Measurements from ENCODE around the gene NUMBL. TPM values are rescaled to one million over a fixed set of nuclear protein-coding genes. Genes with fewer than 3 reads are reported as not detected.

NUMBL gene
- total and polyA plus RNA-seq, 9 of the 15 experiments (the other 6 are each of a cell fraction or from before 2014, with no cell fraction given), result 0.39 to 38.6 (median 6.6) TPM

- TF ChIP-seq CBX1 (IDR thresholded peaks at IDR 0.05; ENCODE audit: low read depth) (no peak), HNRNPH1 (optimal IDR thresholded peaks at IDR 0.05; ENCODE audit: low read depth, low read length) (no peak), BRD9 (IDR thresholded peaks at IDR 0.05; ENCODE audit: low read depth, partially characterized antibody) (no peak), SRF (CRISPR knock-in tag; IDR thresholded peaks at IDR 0.05) (peak in 1 of 2 experiments; percentile 60; a peak in 1 of 4 replicates), THRA (IDR thresholded peaks at IDR 0.05) (no peak), ZNF695 (CRISPR knock-in tag; IDR thresholded peaks at IDR 0.05) (no peak), SRSF3 (IDR thresholded peaks at IDR 0.05; ENCODE audit: insufficient read depth, low read length) (no peak), PHB (CRISPR knock-in tag; IDR thresholded peaks at IDR 0.05) (no peak), ZNF23 (CRISPR knock-in tag; IDR thresholded peaks at IDR 0.05) (no peak), ZNF408 (CRISPR knock-in tag; IDR thresholded peaks at IDR 0.05; ENCODE audit: low read depth) (no peak), RFX7 (CRISPR knock-in tag; IDR thresholded peaks at IDR 0.05) (no peak), PHTF2 (CRISPR knock-in tag; IDR thresholded peaks at IDR 0.05) (no peak)
- TF ChIP-seq, protein P1, sequence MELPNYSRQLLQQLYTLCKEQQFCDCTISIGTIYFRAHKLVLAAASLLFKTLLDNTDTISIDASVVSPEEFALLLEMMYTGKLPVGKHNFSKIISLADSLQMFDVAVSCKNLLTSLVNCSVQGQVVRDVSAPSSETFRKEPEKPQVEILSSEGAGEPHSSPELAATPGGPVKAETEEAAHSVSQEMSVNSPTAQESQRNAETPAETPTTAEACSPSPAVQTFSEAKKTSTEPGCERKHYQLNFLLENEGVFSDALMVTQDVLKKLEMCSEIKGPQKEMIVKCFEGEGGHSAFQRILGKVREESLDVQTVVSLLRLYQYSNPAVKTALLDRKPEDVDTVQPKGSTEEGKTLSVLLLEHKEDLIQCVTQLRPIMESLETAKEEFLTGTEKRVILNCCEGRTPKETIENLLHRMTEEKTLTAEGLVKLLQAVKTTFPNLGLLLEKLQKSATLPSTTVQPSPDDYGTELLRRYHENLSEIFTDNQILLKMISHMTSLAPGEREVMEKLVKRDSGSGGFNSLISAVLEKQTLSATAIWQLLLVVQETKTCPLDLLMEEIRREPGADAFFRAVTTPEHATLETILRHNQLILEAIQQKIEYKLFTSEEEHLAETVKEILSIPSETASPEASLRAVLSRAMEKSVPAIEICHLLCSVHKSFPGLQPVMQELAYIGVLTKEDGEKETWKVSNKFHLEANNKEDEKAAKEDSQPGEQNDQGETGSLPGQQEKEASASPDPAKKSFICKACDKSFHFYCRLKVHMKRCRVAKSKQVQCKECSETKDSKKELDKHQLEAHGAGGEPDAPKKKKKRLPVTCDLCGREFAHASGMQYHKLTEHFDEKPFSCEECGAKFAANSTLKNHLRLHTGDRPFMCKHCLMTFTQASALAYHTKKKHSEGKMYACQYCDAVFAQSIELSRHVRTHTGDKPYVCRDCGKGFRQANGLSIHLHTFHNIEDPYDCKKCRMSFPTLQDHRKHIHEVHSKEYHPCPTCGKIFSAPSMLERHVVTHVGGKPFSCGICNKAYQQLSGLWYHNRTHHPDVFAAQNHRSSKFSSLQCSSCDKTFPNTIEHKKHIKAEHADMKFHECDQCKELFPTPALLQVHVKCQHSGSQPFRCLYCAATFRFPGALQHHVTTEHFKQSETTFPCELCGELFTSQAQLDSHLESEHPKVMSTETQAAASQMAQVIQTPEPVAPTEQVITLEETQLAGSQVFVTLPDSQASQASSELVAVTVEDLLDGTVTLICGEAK (IDR thresholded peaks at IDR 0.05), result peak; percentile 83
- TF ChIP-seq, protein P1 (CRISPR knock-in tag; IDR thresholded peaks at IDR 0.05), result no peak
- TF ChIP-seq, protein P2, sequence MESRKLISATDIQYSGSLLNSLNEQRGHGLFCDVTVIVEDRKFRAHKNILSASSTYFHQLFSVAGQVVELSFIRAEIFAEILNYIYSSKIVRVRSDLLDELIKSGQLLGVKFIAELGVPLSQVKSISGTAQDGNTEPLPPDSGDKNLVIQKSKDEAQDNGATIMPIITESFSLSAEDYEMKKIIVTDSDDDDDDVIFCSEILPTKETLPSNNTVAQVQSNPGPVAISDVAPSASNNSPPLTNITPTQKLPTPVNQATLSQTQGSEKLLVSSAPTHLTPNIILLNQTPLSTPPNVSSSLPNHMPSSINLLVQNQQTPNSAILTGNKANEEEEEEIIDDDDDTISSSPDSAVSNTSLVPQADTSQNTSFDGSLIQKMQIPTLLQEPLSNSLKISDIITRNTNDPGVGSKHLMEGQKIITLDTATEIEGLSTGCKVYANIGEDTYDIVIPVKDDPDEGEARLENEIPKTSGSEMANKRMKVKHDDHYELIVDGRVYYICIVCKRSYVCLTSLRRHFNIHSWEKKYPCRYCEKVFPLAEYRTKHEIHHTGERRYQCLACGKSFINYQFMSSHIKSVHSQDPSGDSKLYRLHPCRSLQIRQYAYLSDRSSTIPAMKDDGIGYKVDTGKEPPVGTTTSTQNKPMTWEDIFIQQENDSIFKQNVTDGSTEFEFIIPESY (CRISPR knock-in tag; IDR thresholded peaks at IDR 0.05), result no peak
These were observed 26.3 kb upstream of the NUMBL start, which contains the start of the genes COQ8B and ITPKC (continued) for GRCh38 chr19:40716482-40717324.

Data from K562 (cell line).